DND-41 (cell line): Measurements from ENCODE around the gene SNN.

ENCODE experiments used
- CTCF ChIP-seq: IDR thresholded peaks from 2 replicates; pipeline ENCODE4 v1.5.1; 2012; ENCODE audit warnings: borderline replicate concordance, low read length, moderate library complexity, mild to moderate bottlenecking; ENCODE audit not compliant: poor library complexity, severe bottlenecking; ENCODE audit errors: extremely low read depth
- EZH2 ChIP-seq: IDR thresholded peaks from 3 replicates; pipeline ENCODE4 v1.6.1; 2012; ENCODE audit warnings: borderline replicate concordance, low read depth, mild to moderate bottlenecking, moderate library complexity, low read length, inconsistent platforms; ENCODE audit not compliant: severe bottlenecking

DNA sequence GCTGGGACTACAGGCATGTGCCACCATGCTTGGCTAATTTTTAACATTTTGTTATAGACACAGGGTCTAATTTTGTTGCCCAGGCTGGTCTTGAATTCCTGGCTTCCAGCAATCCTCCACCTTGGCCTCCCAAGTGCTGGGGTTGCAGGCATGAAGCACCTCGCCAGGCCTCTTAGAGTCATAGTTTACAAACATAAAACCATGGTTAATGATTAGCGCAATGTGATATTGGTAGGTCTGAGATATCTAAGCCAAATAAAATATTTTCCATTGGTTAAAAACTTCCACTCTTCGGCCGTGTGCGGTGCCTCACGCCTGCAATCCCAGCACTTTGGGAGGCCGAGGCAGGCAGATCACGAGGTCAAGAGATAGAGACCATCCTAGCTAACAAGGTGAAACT is 57.8 kb downstream of the SNN start:
- TF ChIP-seq CTCF (no peak), EZH2 (no peak)
